22Rv1 (cell line): ENCODE results near the gene NT5DC1.
A peak's percentile ranks its signal among the peaks of the same experiment; 100 is the strongest.
"Not testable (repeated sequence)": the region's sequence is repeated elsewhere in the genome, so short reads cannot be mapped to it uniquely, and the experiment has no call there.

Experiments used
- H3K27ac ChIP-seq: fragments of 450-650 bp; 2 replicates; pipeline ENCODE4 v1.5.1; 2017
- CTCF ChIP-seq: fragments of 450-650 bp; IDR thresholded peaks from 2 replicates; pipeline ENCODE4 v1.5.1; 2017; ENCODE audit warnings: mild to moderate bottlenecking
- ZFX ChIP-seq: fragments of 450-650 bp; IDR thresholded peaks from 2 replicates; pipeline ENCODE4 v1.6.1; 2017; ENCODE audit warnings: antibody characterized with exemption, borderline replicate concordance

Gene NT5DC1

DNA sequence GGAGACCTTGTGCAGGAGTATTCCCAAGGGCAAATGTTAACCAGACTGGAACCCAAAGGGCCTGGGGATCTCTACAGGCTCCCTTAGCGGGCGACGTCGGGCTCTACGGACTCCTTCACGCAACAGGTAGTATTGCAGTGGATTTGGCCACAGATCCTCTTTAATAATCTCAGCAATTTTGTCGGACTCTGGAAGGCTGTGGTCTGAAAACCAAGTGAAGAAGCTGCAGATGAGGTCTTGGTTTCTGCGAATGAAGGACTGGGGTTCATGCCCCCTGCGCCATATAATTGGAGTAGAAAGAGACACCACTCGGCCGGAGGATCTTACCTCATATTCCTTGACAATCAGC is 177.8 kb downstream of the NT5DC1 start:
- TF ChIP-seq ZFX (no peak), CTCF (no peak)
- H3K27ac ChIP-seq: peak overlapping the region; percentile 90; the same call in 1 of the 2 replicates

DNA sequence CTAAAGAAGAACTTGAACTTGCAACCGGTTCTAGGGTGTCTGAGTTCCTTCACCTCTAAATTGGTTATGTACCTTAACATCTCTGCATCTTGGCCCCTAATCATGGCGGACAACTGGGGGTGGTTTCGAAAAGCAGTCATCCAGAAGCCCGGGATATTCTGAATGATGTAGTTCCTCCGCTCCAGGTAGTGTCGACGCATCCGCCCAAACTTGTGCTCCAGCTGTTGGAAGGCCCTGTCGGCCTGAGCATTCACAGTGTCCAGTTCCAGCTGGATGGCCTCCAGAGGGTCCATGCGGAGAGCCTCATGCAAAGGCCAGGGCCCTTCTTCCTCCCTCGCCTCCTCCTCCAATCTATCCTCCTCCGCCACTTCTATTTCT is 178.2 kb downstream of the NT5DC1 start:
- TF ChIP-seq ZFX (no peak), CTCF (no peak)
- H3K27ac ChIP-seq: peak overlapping the region; percentile 90

DNA sequence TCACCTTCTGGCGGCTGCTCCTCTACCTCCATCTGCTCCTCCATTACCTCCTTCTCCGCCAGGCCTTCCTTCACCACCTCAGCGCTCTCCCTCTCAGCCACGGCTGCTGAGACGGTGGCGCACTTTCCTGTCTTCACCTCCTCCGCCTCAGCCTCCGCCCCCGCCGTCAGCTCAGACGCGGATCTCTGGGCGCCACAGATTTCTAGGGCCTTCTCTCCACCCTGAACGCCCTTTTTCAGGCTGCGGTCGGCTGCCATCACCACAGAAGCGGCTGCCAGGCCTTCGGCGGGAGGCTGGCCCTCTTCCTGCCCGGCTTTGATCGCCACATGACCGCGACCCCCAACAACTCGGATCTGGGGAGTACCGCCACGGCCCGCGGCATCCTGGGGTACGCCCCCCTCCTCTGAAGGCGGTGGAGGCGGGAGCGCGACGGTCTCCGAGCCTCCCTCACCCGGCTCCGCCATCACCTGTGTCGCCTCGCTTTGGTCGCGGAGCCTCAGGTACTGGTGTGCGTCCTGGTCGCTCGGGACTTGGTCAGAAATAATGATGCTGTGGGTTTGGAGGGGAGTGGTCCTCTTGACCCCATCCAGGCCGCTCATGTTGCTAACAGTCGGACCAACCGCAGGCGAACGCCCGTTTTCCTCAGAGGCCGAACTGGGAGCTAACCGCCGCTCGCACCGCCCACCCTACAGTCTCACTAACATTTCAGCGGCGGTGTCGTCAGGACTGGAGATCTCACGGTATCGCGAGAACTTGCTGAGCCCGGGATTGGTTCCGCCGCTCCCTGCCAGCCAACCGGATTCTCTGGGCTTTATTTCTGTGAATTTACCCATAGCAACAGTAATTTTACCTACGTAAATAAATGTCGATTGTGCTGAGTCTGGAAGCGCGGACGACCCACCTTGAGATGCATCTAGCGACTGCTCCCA is 178.8 kb downstream of the NT5DC1 start, which contains the start of gene TSPYL1:
Gene TSPYL1, minus strand, starts transcription at position 699 of the 929 bp plus-strand sequence. Its CDS starts 100 bp downstream, at position 599.
- peak within 1 kb of the TSS; percentile 90 for H3K27ac ChIP-seq
- TF ChIP-seq ZFX: no peak
- TF ChIP-seq CTCF: peak; percentile 17; the same call in 1 of the 2 replicates

GRCh38 chr6:116280161-116280932 is 179.7 kb downstream of the NT5DC1 start:
- TF ChIP-seq CTCF: no peak
- H3K27ac ChIP-seq: peak overlapping the region; percentile 90

DNA sequence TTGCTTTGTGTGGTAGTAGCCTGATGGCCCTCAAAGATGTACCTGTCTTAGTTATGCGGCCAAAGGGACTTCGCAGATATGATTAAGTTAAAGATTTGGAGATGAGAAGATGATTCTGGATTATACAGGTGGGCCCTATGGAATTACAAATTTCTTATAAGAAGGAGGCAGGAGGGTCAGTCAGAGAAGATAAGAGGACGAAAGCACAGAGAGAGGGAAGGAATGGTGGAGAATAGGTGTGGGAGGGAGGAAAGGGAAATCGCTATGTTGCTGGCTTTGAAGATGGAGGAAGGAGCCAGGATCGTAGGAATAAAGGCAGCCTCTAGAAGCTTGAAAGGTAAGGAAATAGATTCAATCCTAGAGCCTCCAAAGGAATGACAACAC is 180.3 kb downstream of the NT5DC1 start:
- no peak overlapping the region for H3K27ac ChIP-seq
- no peak for TF ChIP-seq CTCF

GRCh38 chr6:116282698-116283097 is 182.0 kb downstream of the NT5DC1 start:
- TF ChIP-seq ZFX: no peak
- no peak for TF ChIP-seq CTCF
- no peak overlapping the region for H3K27ac ChIP-seq

DNA sequence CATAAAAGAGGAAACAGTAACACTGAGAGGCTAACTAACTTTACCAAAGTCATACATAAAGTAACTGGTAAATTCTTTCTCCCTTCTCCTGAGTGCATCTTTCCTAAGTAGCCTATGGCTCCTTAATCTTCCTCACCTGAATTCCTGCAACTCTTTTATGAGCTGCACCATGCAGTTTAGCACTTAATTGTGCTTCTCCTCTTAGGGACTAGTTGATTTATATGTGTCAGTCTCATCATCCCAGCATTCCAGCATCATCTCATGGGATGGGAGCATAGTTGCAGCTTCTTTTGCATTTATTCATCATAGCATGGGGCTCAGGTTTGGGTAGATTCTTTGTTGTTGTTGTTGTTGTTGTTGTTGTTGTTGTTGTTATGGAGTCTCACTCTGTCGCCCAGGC is 182.5 kb downstream of the NT5DC1 start:
- TF ChIP-seq CTCF (no peak), ZFX (no peak)
- no peak overlapping the region for H3K27ac ChIP-seq

- not testable (repeated sequence) for H3K27ac ChIP-seq
Measured at GRCh38 chr6:116284984-116285383, 184.3 kb downstream of the NT5DC1 start.
